ENCODE measurements around the gene RADX.
"Not testable (repeated sequence)": the region's sequence is repeated elsewhere in the genome, so short reads cannot be mapped to it uniquely, and the experiment has no call there.

RADX gene

DNA sequence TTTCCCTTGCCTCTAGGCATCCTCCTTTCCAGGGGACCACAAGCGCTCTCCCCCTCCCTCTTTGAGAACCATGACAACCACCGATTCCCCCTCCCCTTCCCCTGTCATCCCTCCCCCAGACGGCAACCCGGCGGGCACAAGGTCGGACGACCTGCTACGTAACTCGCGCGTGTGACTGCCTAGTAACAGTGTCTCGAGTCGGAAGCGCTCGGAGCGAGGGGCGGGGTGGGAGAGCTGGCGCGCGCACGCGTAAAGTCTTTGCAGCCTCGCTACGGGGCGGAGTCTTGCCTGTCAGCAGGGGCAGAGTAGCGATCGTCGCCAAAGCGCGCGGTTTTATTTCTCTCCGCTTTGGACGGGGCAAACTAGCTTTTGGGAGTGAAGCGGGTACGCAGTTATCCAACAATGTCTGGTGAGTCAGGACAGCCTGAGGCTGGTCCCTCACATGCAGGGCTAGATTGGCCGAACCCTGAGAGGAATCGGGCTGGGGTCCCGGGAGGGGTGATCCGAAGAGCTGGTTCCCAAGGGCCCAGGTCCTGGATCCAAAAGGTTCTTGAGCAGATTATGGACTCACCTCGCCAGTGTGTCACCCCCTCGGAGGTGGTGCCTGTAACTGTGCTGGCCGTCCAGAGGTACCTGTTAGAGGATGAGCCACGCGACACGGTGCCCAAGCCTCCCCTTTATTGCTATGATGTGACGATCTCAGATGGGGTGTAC is at the start of gene RADX:
TSS of gene RADX (plus strand) at position 300 of the 714 bp plus-strand sequence. CDS start at position 403, 103 bp downstream.
- in situ Hi-C loops (cut with MboI; ENCODE audit: low sequenced_read_pairs), result no loop called here

- in situ Hi-C loops (cut with MboI; ENCODE audit: low sequenced_read_pairs), result no loop called here
Observed at GRCh38 chrX:106564986-106565385, 46.8 kb upstream of the RADX start.

- in situ Hi-C loops (cut with MboI; ENCODE audit: low sequenced_read_pairs), result no loop called here
Observed at GRCh38 chrX:106566362-106566761, 45.4 kb upstream of the RADX start.

DNA sequence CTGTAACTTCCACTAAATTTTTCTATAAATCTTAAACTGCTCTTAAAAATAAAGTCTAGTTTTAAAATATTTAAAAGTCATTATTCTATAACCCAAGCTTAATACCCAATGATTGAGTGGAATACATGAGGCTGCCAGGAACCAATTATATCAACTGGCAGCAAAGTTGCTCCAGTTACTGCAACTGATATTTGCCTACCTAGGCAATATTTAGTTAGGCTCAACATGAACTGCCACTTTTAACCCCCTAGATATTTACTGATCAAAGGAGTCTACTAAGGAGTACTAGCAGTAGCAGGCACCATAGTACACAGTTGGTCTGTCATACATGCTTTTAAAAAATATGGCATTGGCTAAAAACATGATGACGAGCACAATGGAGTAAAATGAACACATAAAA is 29.9 kb upstream of the RADX start:
- in situ Hi-C loops (cut with MboI; ENCODE audit: low sequenced_read_pairs), result no loop called here

- in situ Hi-C loops (cut with MboI; ENCODE audit: low sequenced_read_pairs), result no loop called here
Observed at GRCh38 chrX:106585478-106585877, 26.3 kb upstream of the RADX start.

DNA sequence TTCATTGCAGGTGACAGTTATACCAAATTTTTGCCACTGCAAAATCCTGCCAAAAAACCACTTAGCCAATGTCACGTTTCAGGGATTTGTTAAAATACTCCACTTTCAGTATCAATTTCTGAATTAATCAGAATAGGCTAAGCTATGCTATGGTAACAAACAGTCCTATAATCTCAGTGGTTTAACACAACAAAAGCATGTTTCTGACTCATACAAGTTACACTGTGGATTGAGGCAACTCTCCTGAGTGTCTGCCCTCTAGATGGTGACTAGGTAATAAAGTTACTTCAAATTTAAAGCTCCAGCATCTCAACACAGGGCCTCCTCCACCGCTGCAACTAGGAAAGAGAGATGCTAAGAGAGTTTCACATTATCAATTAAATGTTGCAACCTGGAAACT is 23.0 kb upstream of the RADX start:
- in situ Hi-C loops (cut with MboI; ENCODE audit: low sequenced_read_pairs), result no loop called here

GRCh38 chrX:106599411-106599810 is 12.4 kb upstream of the RADX start:
- in situ Hi-C loops (cut with MboI; ENCODE audit: low sequenced_read_pairs), result no loop called here

- in situ Hi-C loops (cut with MboI; ENCODE audit: low sequenced_read_pairs), result no loop called here
Observed at GRCh38 chrX:106606571-106606970, 5.2 kb upstream of the RADX start.

GRCh38 chrX:106608016-106608415 is 3.8 kb upstream of the RADX start:
- in situ Hi-C loops (cut with MboI; ENCODE audit: low sequenced_read_pairs), result no loop called here

- in situ Hi-C loops (cut with MboI; ENCODE audit: low sequenced_read_pairs), result no loop called here
Observed at GRCh38 chrX:106611317-106611678, 480 bp upstream of the RADX start.

- in situ Hi-C loops (cut with MboI; ENCODE audit: low sequenced_read_pairs), result no loop called here
Observed at GRCh38 chrX:106612393-106612763, 600 bp downstream of the RADX start.

GRCh38 chrX:106613277-106613676 is 1.5 kb downstream of the RADX start:
- in situ Hi-C loops (cut with MboI; ENCODE audit: low sequenced_read_pairs), result no loop called here

DNA sequence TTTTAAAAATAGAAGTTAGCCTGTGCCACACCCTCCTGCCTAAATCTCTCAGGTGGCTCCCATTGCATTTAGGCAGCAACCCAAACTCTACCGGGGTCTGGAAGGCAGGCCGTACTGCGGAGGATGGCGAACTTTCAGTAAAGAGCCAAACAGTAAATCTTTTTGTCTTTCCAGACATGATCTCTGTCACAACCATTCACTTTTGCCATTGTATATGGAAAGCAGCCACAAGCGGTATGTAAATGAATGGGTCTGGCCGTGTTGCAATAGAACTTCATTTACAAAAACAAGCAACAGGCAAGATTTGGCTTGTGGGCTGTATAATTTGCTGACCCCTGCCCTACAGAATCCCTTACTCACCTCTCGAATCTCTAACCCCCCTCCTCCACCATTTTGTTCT is 3.3 kb downstream of the RADX start:
- in situ Hi-C loops (cut with MboI; ENCODE audit: low sequenced_read_pairs), result no loop called here

GRCh38 chrX:106619797-106620196 is 8.0 kb downstream of the RADX start:
- in situ Hi-C loops (cut with MboI; ENCODE audit: low sequenced_read_pairs), result no loop called here

DNA sequence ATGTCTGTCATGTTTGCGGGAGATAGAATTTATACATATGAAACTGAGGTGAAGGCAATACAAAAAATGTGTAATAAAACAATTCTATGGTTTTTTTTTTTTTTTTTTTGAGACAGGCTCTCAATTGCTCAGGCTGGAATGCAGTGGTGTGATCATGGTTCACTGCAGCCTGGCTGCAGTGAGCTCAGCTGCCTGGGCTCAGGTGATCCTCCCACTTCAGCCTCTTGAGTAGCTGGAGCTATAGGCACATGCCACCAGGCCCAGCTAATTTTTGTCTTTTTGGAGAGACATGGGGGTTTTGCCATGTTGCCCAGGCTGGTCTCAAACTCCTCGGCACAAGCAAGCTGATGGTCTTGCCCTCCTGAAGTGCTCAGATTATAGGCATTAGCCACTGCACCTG is 10.1 kb downstream of the RADX start:
- in situ Hi-C loops (cut with MboI; ENCODE audit: low sequenced_read_pairs), result no loop called here

DNA sequence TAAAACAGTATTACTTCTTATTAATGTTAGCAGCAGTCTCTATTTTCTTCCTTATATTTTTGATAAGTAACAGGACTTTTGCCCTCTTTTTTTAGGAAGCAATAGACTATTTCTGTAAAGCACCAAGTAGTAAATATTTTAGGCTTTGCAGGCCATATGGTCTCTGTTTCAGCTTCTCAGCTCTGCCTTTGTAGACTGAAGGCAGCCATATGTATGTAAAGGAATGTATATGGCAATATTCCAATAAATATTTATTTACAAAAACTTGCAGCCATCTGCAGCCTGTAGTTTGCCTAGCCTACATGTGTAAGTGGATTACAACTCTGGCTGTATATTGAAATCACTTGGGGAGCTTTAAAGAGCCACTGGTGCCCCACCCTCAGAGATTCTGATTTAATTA is 15.0 kb downstream of the RADX start:
- in situ Hi-C loops (cut with MboI; ENCODE audit: low sequenced_read_pairs), result no loop called here

DNA sequence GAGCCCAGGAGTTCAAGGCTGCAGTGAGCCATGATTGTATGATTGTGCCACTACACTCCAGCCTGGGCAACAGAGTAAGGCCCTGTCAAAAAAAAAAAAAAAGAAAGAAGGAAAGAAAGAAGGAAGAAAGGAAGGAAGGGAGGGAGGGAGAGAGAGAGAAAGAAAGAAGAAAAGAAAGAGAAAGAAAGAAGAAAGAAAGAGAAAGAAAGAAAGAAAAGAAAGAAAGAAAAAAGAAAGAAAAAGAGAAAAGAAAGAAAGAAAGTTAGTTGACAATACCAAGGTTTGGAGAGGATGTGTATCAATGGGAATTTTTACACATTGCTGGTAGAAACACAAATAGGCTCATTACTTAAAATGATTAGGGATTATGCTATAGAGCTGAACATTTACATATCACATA is 19.8 kb downstream of the RADX start:
- in situ Hi-C loops (cut with MboI; ENCODE audit: low sequenced_read_pairs), result no loop called here

- in situ Hi-C loops (cut with MboI; ENCODE audit: low sequenced_read_pairs), result no loop called here
Observed at GRCh38 chrX:106649523-106650428, 38.0 kb downstream of the RADX start.

GRCh38 chrX:106653625-106654024 is 41.8 kb downstream of the RADX start:
- in situ Hi-C loops (cut with MboI; ENCODE audit: low sequenced_read_pairs), result not testable (repeated sequence)

DNA sequence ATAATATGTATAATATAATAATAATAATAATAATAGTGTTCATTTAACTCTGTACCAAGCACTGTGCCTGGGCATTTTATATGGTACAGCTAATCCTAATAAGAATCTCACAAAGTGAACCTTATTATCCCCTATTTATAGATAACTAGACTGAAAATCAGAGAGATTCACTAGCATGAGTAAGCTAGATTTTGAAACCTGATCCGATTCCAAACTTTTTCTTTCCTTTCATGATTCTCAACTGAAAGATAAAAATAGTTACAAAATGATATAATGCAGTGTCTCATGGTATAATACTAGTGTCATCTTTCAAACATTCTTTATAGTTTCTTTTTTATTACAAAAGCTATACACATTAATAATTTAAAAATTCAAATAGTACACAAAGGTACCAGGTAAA is 58.9 kb downstream of the RADX start:
- in situ Hi-C loops (cut with MboI; ENCODE audit: low sequenced_read_pairs), result no loop called here

- in situ Hi-C loops (cut with MboI; ENCODE audit: low sequenced_read_pairs), result no loop called here
Observed at GRCh38 chrX:106672527-106672926, 60.7 kb downstream of the RADX start.

DNA sequence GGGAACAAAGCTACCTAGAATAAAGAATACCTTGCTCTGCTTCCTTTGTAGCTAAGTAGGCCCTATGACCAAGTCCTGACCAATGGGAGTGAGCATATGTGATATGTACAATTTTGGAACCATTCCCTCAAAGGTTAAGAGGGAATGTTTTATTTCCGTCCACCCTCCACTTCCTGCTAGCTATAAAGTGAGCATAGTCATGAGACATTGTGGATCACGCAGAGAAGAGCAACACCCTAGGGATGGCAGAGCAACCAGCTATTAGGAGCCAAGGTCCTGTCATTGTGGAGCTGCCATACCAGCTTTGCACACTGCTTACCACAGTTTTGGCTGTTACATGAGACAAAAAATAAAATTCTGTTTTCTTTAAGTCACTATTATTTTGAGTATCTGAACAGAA is 68.9 kb downstream of the RADX start:
- in situ Hi-C loops (cut with MboI; ENCODE audit: low sequenced_read_pairs), result no loop called here
